ENCODE measurements around the gene CTSL.

Gene CTSL

GRCh38 chr9:87681271-87682061 is 44.5 kb upstream of the CTSL start:
- Histone ChIP-seq H3K4me1 (ENCODE audit: control insufficient read depth in 1 of 2, insufficient read depth in 1 of 2, low read depth in 1 of 2, low read length in 1 of 2) (peaks cover 0 to 7% of the 10 kb centered on the region in 2 experiments), H3K36me3 (peaks cover 12% of the 10 kb centered on the region), H3K4me3 (ENCODE audit: low read depth in 1 of 2, low read length in 1 of 2) (no peak overlapping the region), H3K27me3 (no peaks in the 10 kb centered on the region), H3K27ac (no peak overlapping the region), H3K9me3 (no peaks in the 10 kb centered on the region)
- no peak for TF ChIP-seq CTCF (IDR thresholded peaks at IDR 0.05)

GRCh38 chr9:87682085-87682484 is 43.8 kb upstream of the CTSL start:
- peaks cover 12% of the 10 kb centered on the region for H3K36me3 ChIP-seq
- no peak for TF ChIP-seq CTCF (IDR thresholded peaks at IDR 0.05)

GRCh38 chr9:87682618-87683017 is 43.3 kb upstream of the CTSL start:
- TF ChIP-seq CTCF (IDR thresholded peaks at IDR 0.05): no peak

More at GRCh38 chr9:87682085-87682484, 43.8 kb upstream of the CTSL start:
- Histone ChIP-seq H3K4me1 (ENCODE audit: control insufficient read depth in 1 of 2, insufficient read depth in 1 of 2, low read depth in 1 of 2, low read length in 1 of 2) (peaks cover 0 to 3% of the 10 kb centered on the region in 2 experiments), H3K4me3 (ENCODE audit: low read depth in 1 of 2, low read length in 1 of 2) (no peak overlapping the region), H3K9me3 (no peaks in the 10 kb centered on the region), H3K27ac (no peak overlapping the region), H3K27me3 (no peaks in the 10 kb centered on the region)

GRCh38 chr9:87683751-87684626 is 41.9 kb upstream of the CTSL start:
- Histone ChIP-seq H3K4me1 (ENCODE audit: control insufficient read depth in 1 of 2, insufficient read depth in 1 of 2, low read depth in 1 of 2, low read length in 1 of 2) (no peaks in the 10 kb centered on the region), H3K27ac (no peak overlapping the region), H3K9me3 (no peaks in the 10 kb centered on the region), H3K27me3 (no peaks in the 10 kb centered on the region), H3K4me3 (ENCODE audit: low read depth in 1 of 2, low read length in 1 of 2) (no peak overlapping the region), H3K36me3 (peaks cover 12% of the 10 kb centered on the region)
- no peak for TF ChIP-seq CTCF (IDR thresholded peaks at IDR 0.05)

More at GRCh38 chr9:87682618-87683017, 43.3 kb upstream of the CTSL start:
- Histone ChIP-seq H3K36me3 (peaks cover 12% of the 10 kb centered on the region), H3K27me3 (no peaks in the 10 kb centered on the region), H3K27ac (no peak overlapping the region), H3K4me1 (ENCODE audit: control insufficient read depth in 1 of 2, insufficient read depth in 1 of 2, low read depth in 1 of 2, low read length in 1 of 2) (no peaks in the 10 kb centered on the region), H3K4me3 (ENCODE audit: low read depth in 1 of 2, low read length in 1 of 2) (no peak overlapping the region), H3K9me3 (no peaks in the 10 kb centered on the region)

GRCh38 chr9:87684627-87685219 is 41.2 kb upstream of the CTSL start:
- Histone ChIP-seq H3K4me1 (ENCODE audit: control insufficient read depth in 1 of 2, insufficient read depth in 1 of 2, low read depth in 1 of 2, low read length in 1 of 2) (no peaks in the 10 kb centered on the region), H3K27ac (no peak overlapping the region), H3K9me3 (no peaks in the 10 kb centered on the region), H3K36me3 (peaks cover 12% of the 10 kb centered on the region), H3K4me3 (ENCODE audit: low read depth in 1 of 2, low read length in 1 of 2) (no peak overlapping the region), H3K27me3 (no peaks in the 10 kb centered on the region)
- TF ChIP-seq CTCF (IDR thresholded peaks at IDR 0.05): no peak
